Hematopoietic multipotent progenitor cell (in vitro differentiated cells): ENCODE results near the gene STMP1. TPM values are rescaled to one million over a fixed set of nuclear protein-coding genes. Genes with fewer than 3 reads are reported as not detected.
"Not testable (repeated sequence)": the region's sequence is repeated elsewhere in the genome, so short reads cannot be mapped to it uniquely, and the experiment has no call there.

Experiments
- DNase-seq, 3 donors: peaks; one replicate each; pipeline ENCODE4 v3.0.0-alpha.2; 2011 to 2015; ENCODE audit warnings: low read depth in 2 of 3, low spot score in 2 of 3
- total RNA-seq: library from RNA; depleted of rRNA; stranded (reverse); fragments of >200 nt; gene quantifications from one replicate; pipeline ENCODE4 v1.2.3, GENCODE V29; 2012

The STMP1 gene
- total RNA-seq, 1 donor, result 9.7 TPM

DNA sequence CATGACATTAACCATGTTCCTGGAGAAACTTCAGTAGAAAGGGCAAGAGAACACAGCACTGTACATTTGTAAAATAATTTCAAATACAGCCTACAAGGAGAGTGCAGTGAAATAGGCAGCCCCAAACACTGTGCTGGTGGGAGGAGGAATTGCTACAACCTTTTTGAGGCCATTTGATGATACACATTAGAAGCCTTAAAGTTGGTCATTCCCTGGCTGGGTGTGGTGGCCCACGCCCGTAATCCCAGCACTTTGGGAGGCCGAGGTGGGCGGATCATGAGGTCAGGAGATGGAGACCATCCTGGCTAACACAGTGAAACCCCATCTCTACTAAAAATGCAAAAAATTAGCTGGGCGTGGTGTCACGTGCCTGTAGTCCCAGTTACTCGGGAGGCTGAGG, 30.3 kb downstream of the STMP1 start:
- not testable (repeated sequence) for DNase-seq

DNA sequence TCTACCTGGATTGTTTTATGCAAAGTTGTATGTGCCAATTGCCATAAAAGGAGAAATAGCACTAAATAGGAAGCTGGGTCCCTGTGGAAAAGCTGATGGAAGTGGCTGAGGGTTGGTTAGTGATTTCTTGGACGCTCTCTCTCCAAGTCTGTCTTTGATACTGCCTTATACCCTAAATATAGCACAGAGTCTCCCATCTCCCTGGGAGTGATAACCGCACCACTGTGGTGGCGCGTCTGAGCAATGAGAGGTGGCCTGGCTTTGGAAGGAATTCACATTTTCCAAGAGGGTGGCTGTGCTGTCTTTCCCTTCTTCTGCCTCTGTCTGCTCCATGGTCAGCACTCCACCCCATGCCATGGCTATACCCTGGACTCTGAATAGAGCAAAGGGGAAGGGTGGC, 31.2 kb downstream of the STMP1 start:
- no peak for DNase-seq

DNA sequence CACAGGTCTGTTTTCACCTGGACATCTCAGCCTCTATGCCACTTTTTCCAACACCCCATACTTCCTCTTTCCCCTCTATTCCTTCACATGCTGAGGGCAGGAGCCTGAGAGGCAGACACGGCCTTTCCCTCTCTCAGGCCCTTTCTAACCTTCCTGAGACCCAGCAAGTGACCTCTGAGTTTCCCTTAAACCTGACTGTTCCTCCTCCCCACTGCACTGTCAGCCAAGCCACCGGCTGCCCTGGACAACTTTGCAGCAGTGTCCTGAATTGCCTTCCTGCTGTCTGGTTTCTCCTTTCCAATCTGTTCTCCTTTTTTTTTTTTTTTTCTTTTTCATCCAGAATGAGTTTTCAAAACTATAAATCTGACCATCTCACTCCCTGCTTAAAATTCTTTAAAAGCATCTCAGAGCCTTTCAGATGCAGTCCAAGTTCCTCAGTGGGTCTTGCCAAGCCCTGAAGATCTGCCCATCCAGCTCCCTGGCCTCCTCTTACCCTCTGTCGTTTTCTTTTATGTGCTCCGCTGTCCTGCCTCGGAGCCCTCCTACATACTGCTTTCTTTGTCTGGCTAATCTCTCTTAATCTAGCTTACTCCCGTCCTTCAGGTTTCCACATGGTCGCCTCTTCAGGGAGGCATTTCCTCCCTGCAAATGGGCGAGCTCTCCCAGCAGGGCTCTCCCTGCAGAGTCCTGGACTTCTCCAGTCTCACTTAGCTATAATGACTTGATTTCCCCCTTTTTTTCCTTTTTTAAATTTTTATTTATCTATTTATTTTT, 35.1 kb downstream of the STMP1 start:
- no peak for DNase-seq

DNA sequence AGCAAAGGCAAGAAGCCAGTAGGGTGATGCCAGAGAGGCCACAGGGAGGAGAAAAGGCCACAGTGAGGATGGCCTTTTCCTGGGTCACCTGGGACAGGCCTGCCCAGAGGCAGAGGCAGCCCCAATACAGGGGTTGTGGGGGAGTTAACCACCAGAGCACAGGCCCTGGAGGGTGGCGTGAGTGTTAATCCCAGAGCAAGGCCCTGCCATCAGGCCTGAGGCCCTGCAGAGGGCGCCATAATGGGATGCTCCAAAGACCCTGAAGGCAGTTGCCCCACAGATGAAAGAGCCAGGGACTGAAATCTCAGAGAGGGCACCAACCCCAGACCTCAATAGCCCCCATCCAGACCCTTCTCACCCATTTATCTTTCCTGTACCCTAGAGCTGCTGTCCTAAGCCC, 41.8 kb downstream of the STMP1 start:
- no peak for DNase-seq

DNA sequence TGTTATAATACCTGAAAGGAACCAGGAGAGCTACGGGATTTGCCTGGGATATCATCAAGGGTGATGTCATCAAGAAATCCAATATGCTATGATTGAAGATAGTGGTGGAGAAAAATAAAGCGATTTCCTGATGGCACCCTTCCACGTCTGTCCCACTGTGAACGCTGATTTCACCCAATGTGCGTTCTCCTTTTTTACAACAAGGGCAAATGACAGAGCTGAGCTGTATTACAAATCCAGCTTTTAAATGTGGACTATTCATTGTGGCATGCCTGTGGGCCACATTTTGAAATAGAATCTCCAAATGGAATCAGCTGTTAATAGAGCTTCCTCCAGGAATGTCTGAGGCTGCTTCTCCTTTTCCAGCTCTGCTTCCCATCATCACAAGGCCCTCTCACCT, 42.4 kb downstream of the STMP1 start:
- DNase-seq, result no peak

DNA sequence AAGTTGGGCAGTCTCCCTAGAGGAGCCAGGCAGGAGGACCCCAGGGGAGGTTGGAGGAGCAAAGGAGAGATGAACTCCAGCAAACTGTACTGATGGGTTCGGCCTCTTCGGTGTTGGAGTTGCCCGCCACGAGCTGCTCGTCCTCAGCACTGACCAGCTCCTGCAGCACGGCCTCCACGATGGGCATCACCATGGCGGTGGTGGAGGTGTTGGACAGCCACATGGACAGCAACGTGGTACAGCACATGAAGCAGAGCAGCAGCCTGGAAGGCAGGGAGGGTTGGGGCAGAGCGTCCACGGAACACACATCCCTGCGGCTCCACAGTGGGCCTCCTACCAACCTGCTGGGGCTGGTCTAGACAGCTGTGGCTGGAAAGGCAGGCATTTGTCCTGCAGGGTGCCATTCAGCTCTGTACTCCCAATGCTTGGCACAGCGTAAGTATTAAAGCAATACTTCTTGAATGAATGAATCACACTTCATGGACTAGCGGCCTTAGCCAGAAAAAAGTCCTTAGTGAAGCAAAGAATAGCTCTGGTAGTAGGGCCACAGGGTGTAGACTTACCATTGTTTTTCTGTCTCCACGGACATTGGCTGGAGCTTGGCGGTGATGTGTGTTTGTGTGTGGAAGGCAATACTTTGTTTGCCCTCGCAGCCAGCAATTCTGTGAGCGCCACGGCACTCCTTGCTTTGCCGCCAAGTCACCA, 43.9 kb downstream of the STMP1 start:
- no peak for DNase-seq

DNA sequence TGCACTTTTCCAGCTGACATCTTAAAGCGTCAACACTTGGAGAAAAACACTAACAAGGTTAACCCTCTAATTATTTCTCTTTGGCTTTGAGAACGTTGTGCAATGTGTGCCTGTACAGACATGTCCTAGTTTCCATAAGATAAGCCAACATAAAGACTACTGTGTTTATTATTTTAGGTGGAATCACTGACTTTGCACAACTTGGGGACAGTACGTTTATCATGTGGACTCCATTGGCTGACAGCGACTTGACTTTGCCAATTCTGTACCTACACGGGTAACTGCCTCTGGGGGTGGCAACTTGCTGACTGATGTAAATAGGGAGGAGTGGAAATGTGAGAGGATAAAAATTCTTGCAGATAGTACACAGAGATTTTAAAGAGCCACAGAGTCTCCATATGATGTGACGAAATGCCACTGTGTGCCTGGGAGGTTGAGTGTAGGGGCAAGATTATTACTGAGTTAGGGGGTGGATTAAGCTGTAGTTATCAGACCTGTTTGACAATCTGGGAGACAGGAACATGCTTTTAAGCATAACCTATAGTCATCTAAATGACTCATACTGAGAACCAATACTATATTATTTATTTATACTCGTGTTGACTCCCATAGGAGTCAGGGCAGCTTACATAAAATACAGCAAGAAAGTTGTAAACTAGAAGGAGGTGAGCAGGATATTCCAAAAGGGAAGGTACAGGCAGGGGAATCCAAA, 44.7 kb downstream of the STMP1 start:
- DNase-seq, result no peak

DNA sequence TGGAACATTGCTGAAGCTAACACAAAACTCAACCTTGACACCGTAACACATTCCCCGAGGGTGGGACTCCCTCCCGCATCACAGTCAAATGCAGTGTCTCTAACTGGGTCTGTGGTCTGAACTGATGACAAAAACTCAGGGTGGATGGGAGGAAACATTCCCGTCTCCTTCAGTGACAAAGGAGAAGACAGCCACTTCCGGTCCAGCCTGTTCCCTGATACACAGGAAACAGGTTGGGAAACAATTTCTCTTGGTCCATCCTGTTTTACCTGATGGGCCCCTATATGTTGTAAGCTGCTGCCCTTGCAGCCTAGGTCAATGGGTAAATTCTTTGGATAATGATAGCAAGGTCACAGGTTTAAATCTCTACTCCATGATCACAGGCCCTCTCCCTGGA, 45.3 kb downstream of the STMP1 start:
- no peak for DNase-seq

DNA sequence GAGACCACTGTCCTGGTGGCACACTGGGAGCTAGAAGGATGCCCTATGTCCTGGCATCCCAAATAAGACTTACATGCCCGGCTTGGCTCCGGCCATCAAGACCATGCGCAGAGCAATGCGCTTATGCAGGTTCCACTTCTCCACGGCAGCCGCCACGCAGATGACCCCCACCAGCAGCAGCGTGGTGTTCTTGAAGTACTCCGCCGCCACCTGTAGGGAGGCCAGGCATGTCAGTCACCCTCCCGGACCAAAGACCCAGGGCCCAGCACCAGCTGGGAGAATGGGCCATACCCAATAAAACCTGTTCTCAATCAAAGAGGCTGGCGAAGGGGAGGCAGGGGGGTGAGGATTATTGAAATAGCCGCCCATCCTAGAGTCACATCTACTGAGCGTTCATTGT, 45.7 kb downstream of the STMP1 start:
- no peak for DNase-seq

DNA sequence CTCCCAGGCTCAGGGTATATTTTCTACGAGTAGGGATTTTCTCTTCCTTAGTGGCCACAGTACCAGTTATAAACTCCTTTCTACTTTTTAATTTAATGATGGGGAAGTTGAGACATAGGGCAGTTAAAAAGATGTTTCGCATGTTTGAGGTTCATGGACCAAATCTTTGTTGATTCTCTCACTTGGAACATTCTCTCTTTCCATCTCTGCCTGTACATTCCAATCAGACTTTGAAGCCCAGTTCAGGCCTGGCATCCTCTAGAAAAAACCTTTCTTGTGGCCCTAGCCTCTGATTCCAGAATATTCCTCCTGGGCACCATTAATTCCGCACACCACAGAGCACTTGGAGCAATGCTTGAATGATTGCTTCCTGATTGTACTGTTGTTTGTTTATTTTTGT, 47.2 kb downstream of the STMP1 start:
- no peak for DNase-seq

DNA sequence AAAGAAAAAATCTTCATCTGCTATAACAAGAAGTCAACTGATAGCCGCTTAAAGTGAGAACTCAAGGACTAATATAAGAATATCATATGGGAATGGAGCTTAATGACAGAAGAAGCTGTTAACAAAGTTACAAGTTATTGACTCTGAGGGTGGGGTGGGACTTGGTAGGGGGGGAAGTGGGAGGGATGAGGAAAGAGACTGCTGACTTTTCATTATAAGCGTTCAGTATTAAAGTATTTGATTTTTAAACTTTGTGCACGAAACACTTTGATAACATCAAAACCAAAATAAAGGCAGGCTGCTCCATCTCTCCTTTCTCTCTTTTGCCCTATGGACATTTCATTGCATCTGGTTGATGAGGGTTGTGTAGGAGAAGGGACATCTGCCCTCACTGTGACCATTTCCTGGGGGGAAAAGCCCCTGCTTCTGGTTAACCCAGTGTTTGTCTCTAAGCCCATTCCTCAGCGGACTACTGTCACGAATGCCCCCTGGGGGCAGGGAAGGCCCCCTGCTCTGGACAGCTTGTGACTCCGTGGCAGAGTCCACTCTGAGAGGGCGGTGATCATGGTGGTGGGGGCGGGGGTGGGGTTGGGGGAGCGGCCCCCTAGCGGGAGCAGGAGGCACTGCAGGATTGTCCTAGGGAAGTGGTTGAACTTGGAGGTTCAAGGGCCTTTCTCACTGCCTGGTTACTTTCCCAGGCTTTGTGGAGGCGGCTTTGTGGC, 48.3 kb downstream of the STMP1 start:
- DNase-seq, result no peak

DNA sequence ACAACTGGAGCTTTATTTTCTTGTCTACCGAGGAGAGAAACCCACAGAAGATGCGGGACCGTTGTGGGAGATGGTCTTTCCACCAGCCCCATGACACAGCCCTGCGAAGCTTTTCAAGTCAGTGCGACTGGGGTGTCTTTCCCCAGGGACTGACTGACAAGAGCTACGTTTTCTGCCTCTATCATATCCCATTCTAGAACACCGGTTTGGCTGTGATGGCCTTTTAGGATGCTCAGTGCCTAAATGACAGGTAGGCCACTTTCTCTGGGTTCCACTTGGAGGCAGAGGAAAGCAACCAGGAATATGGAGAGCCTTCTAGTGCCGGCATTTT, 48.8 kb downstream of the STMP1 start:
- DNase-seq, result no peak

DNA sequence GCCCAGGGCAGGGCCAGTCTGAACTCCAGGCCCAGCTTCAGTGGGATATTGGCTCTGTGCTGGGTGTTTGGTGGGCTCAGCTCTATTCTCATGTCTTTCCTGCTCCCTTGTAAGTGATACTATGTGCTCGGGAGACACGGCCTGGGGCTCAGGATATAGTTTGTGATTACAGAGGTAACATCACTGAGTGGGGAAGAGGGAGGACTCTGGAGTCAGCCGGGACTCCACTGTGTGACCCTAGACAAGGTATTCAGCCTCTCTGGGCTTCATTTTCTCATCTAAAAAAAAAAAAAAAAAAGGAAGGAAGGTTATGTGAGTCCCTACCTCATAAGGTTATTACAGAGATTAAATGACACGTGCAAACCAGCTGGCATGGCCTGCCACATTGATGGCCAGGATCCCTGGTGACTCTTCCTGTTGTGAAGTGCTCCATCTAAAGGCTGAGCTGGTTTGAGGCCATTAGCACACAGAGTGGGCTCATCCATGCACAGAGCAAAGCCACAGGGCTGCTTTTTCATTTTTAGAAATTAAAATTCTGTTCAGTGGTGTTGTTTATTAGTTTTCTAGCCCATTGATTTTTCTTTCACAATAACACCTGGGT, 50.0 kb downstream of the STMP1 start:
- no peak for DNase-seq

DNA sequence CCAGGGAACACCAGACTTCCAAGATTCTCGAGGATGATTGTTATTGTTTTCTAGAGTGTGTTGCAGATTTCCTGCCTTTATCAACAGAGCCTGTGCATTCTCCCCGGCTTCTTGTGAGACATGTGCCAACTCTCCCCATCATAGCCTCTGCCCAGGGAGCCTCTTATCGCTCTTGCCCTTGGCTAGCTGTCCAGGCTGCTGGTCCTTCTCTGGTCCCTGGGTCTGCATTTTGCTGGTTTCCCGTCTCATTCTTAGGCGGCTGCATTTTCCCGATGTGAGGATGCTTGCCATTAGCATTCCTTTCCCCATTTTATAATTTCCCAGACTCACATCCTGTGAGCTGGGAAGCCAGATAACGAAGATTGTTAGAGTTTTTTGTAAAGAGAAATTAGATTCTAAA, 50.5 kb downstream of the STMP1 start:
- DNase-seq, result no peak

DNA sequence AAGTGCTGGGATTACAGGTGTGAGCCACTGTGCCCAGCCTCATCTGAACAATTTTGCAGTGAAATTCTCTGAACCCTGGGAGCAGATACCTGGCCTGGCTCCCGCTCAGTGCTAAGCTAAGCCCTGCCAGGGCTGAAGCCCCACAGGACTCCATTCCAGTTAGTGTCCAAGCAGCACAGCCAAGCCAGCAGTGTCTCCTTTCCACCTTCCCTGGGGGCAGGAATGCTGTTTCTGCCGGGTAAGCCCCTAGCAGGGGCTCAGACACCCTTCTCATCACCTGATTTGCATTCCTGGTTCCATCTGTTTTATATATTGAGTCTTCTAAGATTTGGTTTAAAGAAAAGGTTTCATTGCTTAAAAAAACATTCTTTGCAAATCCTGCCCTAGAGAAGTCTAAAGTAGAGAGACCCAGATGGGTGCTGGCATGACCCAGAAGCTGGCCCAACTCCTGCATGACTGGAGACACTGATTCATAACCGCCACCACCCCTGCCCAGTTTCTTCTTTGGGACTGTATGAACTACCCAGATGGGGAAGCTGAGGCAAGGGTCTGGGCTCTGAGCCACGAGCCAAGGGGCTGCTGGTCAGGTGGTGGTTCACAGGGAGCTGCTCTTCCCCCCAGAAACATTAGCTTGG, 51.6 kb downstream of the STMP1 start:
- DNase-seq, result no peak

DNA sequence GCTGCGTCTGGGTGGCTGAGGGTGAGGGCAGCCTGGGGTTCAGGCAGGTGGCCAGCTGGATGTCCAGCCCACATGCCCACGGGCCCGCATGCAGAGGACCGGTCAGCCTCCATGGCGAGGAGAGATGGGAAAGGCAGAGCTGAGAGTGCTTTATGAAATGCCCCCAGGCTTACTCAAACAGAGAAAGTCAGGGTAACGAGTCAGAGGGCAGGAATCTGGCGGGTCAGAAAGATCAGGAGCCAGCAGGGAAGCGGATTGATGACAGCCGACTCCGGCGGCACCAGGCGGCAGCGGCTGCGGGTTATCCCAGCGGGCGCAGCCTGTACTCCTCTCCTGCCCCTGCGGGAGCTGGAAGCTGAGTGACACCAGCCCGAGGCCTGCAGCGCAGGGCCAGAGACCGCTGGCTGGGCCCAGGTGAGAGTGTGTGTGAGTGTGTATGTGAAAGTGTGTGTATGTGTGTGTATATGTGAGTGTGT, 52.3 kb downstream of the STMP1 start:
- DNase-seq, result no peak

DNA sequence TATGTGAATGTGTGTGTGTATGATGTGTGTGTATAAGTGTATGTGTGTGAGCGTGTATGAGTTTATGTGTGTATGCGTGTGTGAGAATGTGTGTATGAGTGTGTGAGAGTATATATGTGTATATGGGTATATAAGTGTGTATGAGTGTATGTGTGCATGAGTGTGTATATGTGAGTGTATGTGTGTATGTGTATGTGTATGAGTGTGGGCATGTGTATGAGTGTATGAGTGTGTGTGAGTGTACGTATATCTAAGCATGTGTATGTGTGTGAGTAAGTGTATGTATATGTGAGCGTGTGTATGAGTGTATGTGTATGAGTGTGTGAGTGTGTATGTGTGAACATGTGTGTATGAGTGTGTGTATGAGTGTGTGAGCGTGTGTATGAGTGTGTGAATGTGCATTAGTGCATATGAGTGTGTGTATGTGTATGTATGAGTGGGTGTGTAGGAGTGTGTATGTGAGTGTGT, 52.8 kb downstream of the STMP1 start:
- DNase-seq, result no peak

DNA sequence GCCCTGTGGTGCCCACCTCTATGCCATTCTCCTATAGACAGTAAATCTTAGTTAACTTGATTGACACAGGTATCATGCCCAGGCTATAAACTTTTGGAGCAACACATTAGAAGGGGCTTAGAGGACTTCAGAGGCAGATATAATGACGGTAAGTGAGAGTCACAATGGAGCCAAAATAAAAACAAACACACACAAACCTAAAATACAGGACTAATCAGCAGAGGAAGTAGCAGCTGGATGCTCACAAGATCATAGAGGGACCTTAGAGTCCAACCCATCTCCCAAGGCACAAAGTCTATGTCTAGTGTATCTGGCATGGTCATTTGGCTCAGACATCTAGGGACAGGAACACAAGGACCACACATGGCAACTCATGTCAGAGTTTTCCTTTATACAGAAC, 53.4 kb downstream of the STMP1 start:
- DNase-seq, result no peak

DNA sequence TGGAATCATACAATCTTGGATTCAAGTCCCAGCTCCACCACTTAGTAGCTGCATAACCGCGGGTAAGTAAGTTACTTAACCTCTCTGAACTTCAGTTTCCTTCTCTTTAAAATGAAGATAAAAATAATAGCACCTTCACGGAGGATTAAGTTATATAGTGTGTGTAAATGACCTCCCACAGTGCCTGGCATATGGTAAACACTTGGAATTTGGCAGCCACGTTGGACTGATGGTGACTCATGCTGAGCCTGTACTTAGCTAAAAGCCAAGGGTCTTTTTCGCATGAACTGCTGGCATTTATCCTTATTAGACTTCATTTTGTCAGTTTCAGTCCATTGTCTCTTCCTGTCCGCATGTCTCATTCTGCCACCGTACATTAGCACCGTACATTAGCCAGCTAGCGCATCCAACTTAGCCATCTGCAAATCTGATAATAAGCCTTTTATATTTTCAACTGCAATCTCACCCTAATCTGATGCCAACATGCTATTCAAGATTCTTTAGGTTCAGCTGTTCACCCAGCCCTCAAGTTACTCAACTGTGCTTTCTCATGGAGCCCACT, 54.4 kb downstream of the STMP1 start:
- DNase-seq, result no peak

DNA sequence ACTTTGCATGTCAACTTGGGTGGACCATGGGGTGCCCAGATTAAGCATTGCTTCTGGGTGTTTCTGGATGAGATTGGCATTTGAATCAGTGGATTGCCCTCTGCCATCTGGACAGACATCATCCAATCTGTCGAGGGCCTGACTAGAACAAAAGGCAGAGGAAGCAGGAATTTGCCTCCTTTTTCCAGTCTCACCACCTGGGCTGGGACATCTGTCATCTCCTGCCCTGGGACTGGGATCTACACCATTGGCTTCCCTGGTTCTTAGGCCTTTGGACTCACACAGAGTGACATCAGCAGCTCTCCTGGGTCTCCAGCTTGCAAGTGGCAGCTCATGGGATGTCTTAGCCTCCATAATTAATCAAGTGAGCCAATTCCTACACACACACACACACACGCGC, 55.4 kb downstream of the STMP1 start:
- DNase-seq, result no peak
